H1 (cell line): Measurements from ENCODE around the gene CCBE1. TPM values are rescaled to one million over a fixed set of nuclear protein-coding genes. Genes with fewer than 3 reads are reported as not detected.

Experiments used
- CBX8 ChIP-seq: fragments of 300-800, 300-1000 bp; sonication (generic); IDR thresholded peaks from 2 replicates; pipeline ENCODE4 v1.7.1; 2016; ENCODE audit warnings: low read depth, low read length, borderline replicate concordance
- CHD7 ChIP-seq: fragments of 300-600 bp; sonication (generic); IDR thresholded peaks from 2 replicates; pipeline ENCODE4 v1.7.1; 2012; ENCODE audit warnings: low read length, moderate library complexity, mild to moderate bottlenecking, inconsistent platforms; ENCODE audit not compliant: insufficient replicate concordance
- SP4 ChIP-seq: IDR thresholded peaks from 2 replicates; pipeline ENCODE4 v1.6.1; 2012; ENCODE audit warnings: low read length, inconsistent platforms
- YY1 ChIP-seq: IDR thresholded peaks from 2 replicates; pipeline ENCODE4 v1.6.1; 2011; ENCODE audit warnings: low read depth, mild to moderate bottlenecking, low read length
- polyA plus RNA-seq, 7 experiments: library from polyadenylated mRNA; depleted of rRNA in 3 of 7; stranded (reverse) in 5 of 7; unstranded in 2 of 7; fragments of >200 nt in 5 of 7; fragments of 200-250 nt in 2 of 7; gene quantifications; 1 replicate in 5 of 7; 2 replicates in 1 of 7; 4 replicates in 1 of 7; pipeline versions ENCODE4 v1.2.1 to v1.2.3, GENCODE V29; 2011 to 2013; ENCODE audit warnings: missing spikeins in 2 of 7, mixed read lengths in 2 of 7
- total RNA-seq: library from RNA; stranded (reverse); fragmentation: NEBNext Ultra II Directional; extraction: Animal tissue kit (Norgen Biotek cat#: 25700); gene quantifications from 2 replicates; pipeline ENCODE4 v1.2.1, GENCODE V29; 2021

The CCBE1 gene
- total and polyA plus RNA-seq, 2 of the 8 experiments (the other 6 are each of a cell fraction or from before 2014, with no cell fraction given) = 2.1 to 2.6 TPM

DNA sequence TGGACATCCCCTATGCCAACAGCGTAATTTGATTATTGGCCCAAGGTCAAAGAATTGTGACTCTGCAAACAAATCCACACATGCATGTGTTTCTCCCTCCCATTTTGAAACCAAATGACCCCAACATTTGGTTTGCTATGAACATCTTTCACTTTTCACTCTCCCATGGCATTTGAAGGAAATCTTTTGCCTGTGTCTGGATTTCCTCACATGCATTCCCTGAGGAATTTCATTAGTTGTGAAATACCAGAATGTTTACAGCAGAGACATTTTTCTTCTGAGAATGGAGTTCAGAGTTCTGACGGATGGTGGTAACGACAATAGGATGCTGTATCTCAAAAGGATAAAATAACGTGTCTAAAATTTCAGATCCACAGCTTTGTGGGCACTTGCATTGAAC lies 277.8 kb downstream of the CCBE1 start (continued):
- no peak for TF ChIP-seq CHD7
- TF ChIP-seq CBX8 = no peak
- TF ChIP-seq YY1 = no peak
- no peak for TF ChIP-seq SP4
